ENCODE data around the gene MAP3K4.

DNA sequence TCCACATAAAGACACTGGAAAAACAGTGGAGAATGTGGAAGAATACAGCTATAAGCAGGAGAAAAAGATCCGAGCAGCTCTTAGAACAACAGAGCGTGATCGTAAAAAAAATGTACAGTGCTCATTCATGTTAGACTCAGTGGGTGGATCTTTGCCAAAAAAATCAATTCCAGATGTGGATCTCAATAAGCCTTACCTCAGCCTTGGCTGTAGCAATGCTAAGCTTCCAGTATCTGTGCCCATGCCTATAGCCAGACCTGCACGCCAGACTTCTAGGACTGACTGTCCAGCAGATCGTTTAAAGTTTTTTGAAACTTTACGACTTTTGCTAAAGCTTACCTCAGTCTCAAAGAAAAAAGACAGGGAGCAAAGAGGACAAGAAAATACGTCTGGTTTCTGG, 57.1 kb downstream of the MAP3K4 start:
- TF ChIP-seq RAD21 (conservative IDR thresholded peaks at IDR 0.05) (no peak), TAF1 (IDR thresholded peaks at IDR 0.05; ENCODE audit: low read depth) (no peak), CTCF (IDR thresholded peaks at IDR 0.05; ENCODE audit: poor library complexity, severe bottlenecking) (no peak), POLR2AphosphoS5 (IDR thresholded peaks at IDR 0.05) (no peak), EZH2 (IDR thresholded peaks at IDR 0.05; ENCODE audit: borderline replicate concordance, insufficient read depth, low read length, poor library complexity, severe bottlenecking) (no peak), EP300 (conservative IDR thresholded peaks at IDR 0.05; ENCODE audit: poor library complexity, severe bottlenecking) (no peak)
